Glutamatergic neuron (in vitro differentiated cells): ENCODE data around the gene PNKD. TPM values are rescaled to one million over a fixed set of nuclear protein-coding genes. Genes with fewer than 3 reads are reported as not detected.

ENCODE experiments used
- DNase-seq: peaks from one replicate; pipeline ENCODE4 v3.0.0; 2022
- H3K27ac Mint-ChIP-seq: one replicate; pipeline ENCODE4 v1.8.0; 2020; ENCODE audit warnings: mild to moderate bottlenecking, mixed read lengths, inconsistent platforms; ENCODE audit not compliant: unreplicated experiment
- H3K27me3 Mint-ChIP-seq: one replicate; pipeline ENCODE4 v1.8.0; 2020; ENCODE audit warnings: mild to moderate bottlenecking, moderate library complexity, mixed read lengths, inconsistent platforms; ENCODE audit not compliant: unreplicated experiment
- H3K36me3 Mint-ChIP-seq: one replicate; pipeline ENCODE4 v1.8.0; 2020; ENCODE audit warnings: mild to moderate bottlenecking, mixed read lengths, inconsistent platforms; ENCODE audit not compliant: unreplicated experiment
- H3K4me1 Mint-ChIP-seq: one replicate; pipeline ENCODE4 v1.8.0; 2020; ENCODE audit warnings: mild to moderate bottlenecking, low read depth, mixed read lengths, inconsistent platforms; ENCODE audit not compliant: unreplicated experiment
- H3K4me3 Mint-ChIP-seq: one replicate; pipeline ENCODE4 v1.8.0; 2020; ENCODE audit warnings: mild to moderate bottlenecking, mixed read lengths, inconsistent platforms; ENCODE audit not compliant: unreplicated experiment
- H3K9me3 Mint-ChIP-seq: one replicate; pipeline ENCODE4 v1.8.0; 2020; ENCODE audit warnings: mild to moderate bottlenecking, moderate library complexity, mixed read lengths, inconsistent platforms; ENCODE audit not compliant: unreplicated experiment
- total RNA-seq: library from RNA; stranded (reverse); fragmentation: NEBNext Ultra II Directional; extraction: Animal tissue kit (Norgen Biotek cat#: 25700); gene quantifications from one replicate; pipeline ENCODE4 v1.2.1, GENCODE V29; 2021; ENCODE audit not compliant: unreplicated experiment
- TF ChIP-seq, protein P1 (sequence below): fragments of 200-600 bp; sonication (generic); IDR thresholded peaks from one replicate; pipeline ENCODE4 v1.5.0; 2021; ENCODE audit not compliant: partially characterized antibody, unreplicated experiment

The PNKD gene
- total RNA-seq, 1 donor from 2014 or later = 44.2 TPM

GRCh38 chr2:218328294-218328693, 58.0 kb downstream of the PNKD start:
- DNase-seq = no peak
- H3K36me3 Mint-ChIP-seq = no peaks in the 10 kb centered on the region
- H3K27ac Mint-ChIP-seq = peak overlapping the region; percentile 90
- peak overlapping the region; percentile 55 for H3K4me3 Mint-ChIP-seq
- H3K9me3 Mint-ChIP-seq = peaks cover 7% of the 10 kb centered on the region
- peaks cover 8% of the 10 kb centered on the region for H3K27me3 Mint-ChIP-seq
- TF ChIP-seq, protein P1, sequence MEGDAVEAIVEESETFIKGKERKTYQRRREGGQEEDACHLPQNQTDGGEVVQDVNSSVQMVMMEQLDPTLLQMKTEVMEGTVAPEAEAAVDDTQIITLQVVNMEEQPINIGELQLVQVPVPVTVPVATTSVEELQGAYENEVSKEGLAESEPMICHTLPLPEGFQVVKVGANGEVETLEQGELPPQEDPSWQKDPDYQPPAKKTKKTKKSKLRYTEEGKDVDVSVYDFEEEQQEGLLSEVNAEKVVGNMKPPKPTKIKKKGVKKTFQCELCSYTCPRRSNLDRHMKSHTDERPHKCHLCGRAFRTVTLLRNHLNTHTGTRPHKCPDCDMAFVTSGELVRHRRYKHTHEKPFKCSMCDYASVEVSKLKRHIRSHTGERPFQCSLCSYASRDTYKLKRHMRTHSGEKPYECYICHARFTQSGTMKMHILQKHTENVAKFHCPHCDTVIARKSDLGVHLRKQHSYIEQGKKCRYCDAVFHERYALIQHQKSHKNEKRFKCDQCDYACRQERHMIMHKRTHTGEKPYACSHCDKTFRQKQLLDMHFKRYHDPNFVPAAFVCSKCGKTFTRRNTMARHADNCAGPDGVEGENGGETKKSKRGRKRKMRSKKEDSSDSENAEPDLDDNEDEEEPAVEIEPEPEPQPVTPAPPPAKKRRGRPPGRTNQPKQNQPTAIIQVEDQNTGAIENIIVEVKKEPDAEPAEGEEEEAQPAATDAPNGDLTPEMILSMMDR = no peak
- peaks cover 60% of the 10 kb centered on the region for H3K4me1 Mint-ChIP-seq

- H3K27ac Mint-ChIP-seq = peak overlapping the region; percentile 90
- H3K4me1 Mint-ChIP-seq = peaks cover 54% of the 10 kb centered on the region
- no peaks in the 10 kb centered on the region for H3K36me3 Mint-ChIP-seq
- TF ChIP-seq, protein P1 = no peak
- peaks cover 7% of the 10 kb centered on the region for H3K9me3 Mint-ChIP-seq
- DNase-seq = peak; percentile 67
- peaks cover 7% of the 10 kb centered on the region for H3K27me3 Mint-ChIP-seq
- no peak overlapping the region for H3K4me3 Mint-ChIP-seq
These were observed 58.9 kb downstream of the PNKD start for GRCh38 chr2:218329027-218329825.

- peaks cover 7% of the 10 kb centered on the region for H3K9me3 Mint-ChIP-seq
- H3K36me3 Mint-ChIP-seq = no peaks in the 10 kb centered on the region
- DNase-seq = no peak
- H3K27ac Mint-ChIP-seq = peak overlapping the region; percentile 90
- TF ChIP-seq, protein P1 = no peak
- peaks cover 52% of the 10 kb centered on the region for H3K4me1 Mint-ChIP-seq
- peaks cover 7% of the 10 kb centered on the region for H3K27me3 Mint-ChIP-seq
- no peak overlapping the region for H3K4me3 Mint-ChIP-seq
These were observed 59.7 kb downstream of the PNKD start for GRCh38 chr2:218329826-218330593.

DNA sequence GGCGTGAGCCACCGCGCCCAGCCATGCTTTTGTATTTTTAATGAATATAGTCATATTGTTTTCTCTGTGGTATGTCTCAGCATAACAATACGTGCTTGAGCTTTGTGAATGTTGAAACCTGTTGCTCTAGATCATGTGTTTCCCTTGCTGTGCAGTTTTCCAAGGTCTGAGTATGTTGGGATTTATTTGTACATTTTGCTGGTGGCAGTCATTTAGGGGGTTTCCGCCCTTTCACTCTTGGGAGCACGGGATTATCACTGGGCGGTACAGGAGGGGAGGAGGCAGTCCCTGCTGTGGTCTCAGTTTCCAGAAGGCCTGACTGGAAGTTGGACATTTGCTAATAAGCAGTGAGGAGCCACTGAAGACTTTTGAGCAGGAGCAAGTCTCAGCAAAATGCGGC, 61.4 kb downstream of the PNKD start:
- peaks cover 7% of the 10 kb centered on the region for H3K9me3 Mint-ChIP-seq

More for the DNA sequence above, 61.4 kb downstream of the PNKD start:
- Mint-ChIP-seq H3K4me3 (no peak overlapping the region), H3K36me3 (no peaks in the 10 kb centered on the region), H3K4me1 (peaks cover 39% of the 10 kb centered on the region), H3K27ac (no peak overlapping the region), H3K27me3 (peaks cover 7% of the 10 kb centered on the region)
- TF ChIP-seq, protein P1 = no peak
- DNase-seq = no peak
